Measurements from ENCODE around the gene MEIS2.

MEIS2 gene

GRCh38 chr15:36959746-36960145 is 140.6 kb downstream of the MEIS2 start:
- no peak for DNase-seq

- no peak for DNase-seq
Measured at GRCh38 chr15:36958606-36959005, 141.7 kb downstream of the MEIS2 start.

GRCh38 chr15:36954486-36954885 is 145.9 kb downstream of the MEIS2 start:
- no peak for DNase-seq

DNA sequence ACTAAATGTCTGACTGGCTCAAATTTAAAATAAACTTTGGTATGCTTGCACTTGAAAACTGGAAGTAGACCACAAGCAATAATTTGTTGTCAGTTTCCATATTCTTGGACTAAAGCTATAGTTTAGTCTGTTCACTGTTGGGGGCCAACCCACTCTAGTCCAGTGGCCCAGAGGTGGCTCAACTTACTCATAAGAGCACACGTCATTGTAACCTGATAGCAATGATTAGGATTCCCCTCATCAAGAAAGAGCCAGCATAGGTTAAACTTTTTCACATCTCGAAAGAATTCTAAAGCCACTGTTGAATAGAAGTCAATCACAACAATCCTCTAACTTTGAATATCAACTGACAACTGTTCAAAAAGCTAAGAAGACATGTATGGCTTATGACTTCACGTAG is 147.0 kb downstream of the MEIS2 start:
- no peak for DNase-seq

- DNase-seq, result no peak
Measured at GRCh38 chr15:36951731-36952247, 148.6 kb downstream of the MEIS2 start.

- DNase-seq, result no peak
Measured at GRCh38 chr15:36950371-36950770, 150.0 kb downstream of the MEIS2 start.

- DNase-seq, result no peak
Measured at GRCh38 chr15:36948982-36949381, 151.4 kb downstream of the MEIS2 start.

- DNase-seq, result no peak
Measured at GRCh38 chr15:36947035-36947719, 153.2 kb downstream of the MEIS2 start.

- no peak for DNase-seq
Measured at GRCh38 chr15:36944442-36944841, 155.9 kb downstream of the MEIS2 start.

DNA sequence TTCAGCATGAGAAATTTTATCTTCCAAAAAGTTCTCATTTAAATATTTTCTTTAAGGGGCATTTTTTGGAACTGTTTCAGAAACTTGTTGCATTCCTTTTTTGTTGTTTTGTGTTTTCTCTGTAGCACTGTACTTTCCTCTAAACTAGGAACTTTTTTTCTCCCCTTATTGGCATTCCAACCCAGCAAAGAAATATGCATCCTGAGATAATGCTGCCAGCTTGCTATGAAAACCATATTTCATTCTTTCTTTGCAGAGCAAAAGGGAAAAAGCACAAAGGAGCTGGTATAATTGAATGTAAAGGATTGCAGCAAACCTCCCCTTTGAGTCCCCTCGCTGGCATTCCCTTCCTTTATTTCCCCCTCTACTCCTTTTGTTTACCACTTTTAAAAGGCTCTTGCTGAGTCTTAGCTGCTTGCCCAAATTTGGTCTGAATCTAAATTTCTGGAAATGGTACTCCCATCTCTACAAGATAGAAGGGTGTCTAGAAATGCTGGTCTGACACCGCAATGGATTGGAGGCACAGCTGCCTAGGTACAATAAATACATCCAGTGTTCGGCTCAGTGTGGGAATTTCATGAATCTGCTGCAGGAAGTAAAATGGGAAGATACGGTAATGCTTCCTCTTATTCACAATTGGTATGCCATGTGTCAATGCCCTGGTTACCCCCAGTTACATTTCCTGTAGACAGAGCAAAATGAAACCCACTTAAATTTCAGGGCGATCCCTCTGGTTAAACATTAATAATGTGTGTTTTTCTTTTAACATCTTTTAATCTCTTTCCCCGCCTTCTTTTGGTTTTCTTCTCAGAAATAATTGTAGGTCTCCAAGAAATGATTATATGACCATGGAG is 156.6 kb downstream of the MEIS2 start:
- DNase-seq, result no peak

DNA sequence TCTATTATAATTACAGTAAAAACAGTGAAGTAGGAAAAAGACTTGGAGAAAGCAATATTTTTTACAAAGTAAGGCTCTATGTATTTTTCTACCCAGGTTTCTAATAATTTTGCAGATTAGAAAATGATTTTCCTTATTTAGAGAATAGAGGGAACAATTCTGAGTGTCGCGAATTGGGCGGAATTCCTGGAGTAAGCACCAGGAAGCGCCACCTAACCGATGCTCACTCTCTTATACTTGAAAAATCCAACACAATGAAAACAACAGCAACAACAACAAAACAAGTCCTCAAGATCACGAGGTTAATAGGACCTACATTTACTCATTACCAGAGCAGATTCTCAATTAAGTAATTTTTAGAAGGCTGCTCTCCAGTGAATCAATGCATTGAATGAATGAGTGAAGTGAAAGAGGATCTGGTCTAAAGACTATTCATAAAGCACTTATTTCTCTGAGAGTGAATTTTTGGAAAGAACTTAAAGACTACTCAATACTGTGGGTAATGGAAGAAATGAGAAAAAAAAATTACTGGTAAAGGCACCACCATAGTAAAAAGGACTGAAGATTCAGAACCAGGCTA is 158.0 kb downstream of the MEIS2 start:
- no peak for DNase-seq

DNA sequence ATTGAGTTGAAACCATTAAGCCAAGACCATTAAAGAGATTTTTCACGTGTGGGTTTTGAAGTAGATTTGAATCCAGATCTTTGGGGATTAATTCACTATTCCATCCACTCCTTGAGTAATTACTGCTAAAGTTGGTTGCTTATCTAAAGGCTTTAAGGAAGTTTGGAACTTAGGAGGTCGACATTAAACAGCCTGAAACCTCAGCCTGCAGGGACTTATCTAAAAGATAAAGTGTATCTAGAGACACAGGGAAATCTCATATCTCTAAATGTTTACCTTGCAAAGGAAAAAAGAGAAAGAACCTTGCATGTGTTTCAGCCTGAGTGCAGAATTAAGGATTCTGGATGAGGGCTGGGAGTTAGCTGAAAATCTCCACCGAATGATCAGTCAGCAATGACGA is 158.6 kb downstream of the MEIS2 start:
- DNase-seq, result no peak

DNA sequence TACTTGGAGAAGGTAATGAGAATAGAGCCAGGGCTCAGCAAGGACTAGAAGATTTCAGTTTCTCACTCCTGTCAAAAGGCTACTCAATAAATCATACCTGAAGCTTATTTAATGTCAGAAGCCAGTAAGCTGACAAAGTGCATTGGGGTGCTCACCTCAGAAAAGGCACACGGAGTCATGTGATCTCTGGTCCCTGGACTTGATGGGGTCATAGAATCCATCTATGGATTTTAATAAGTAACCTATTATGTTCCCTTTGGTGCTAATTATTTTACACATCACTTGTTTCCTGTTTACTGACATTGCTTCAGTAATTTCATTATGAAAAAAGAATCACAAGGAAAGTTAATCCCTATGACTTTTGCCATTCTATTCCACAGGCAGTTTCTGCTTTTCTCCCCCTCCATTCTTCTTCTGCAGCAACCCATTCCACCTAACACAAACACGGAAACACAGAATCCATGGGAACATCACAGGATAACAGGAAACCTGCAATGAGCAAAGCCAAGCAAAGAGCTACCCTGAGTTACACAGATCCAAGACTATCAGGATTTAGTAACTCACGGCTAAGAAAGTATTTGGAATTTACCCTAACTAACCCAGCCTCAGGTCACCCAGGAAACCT is 159.6 kb downstream of the MEIS2 start:
- no peak for DNase-seq

DNA sequence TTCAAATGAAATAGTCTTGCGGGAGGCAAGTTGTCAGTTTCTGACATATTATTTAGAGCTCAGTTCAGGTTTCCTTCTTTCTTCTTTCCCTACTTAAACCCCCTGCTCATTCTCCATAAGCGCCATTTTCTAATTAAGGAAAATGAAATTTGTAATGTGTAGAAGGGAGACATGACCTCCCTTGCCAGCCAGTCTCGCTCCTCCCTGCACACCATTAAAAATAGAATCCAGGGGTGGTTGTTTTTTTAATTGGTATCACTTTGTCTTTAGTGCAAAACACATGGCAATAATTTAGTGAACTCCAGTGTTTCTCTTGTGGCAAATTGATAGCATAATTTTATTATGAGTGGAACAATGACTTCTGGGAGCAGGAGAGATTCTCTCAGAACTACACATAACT is 160.1 kb downstream of the MEIS2 start:
- DNase-seq, result no peak

- DNase-seq, result no peak
Measured at GRCh38 chr15:36938764-36939163, 161.6 kb downstream of the MEIS2 start.

DNA sequence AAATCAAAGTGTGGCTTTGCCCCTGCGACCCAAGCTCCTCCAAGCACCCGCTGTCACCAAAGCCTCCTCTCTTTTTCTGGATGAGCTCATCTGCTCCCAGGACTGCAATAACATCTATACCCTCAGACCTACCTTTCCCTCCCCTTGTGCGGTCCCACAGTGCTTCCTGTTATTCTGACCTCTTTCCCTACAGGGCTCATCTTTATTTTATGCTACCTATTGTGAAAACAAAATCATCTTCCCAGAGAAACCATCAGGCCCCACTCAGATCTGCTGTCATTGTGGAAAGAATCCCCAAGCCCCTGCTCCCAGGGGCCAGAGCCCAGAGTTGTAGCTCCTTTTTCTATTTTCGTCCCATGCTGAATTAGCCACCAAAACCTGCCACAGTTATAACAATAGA is 162.2 kb downstream of the MEIS2 start:
- no peak for DNase-seq

- no peak for DNase-seq
Measured at GRCh38 chr15:36936613-36937012, 163.7 kb downstream of the MEIS2 start.

GRCh38 chr15:36933255-36933990 is 166.9 kb downstream of the MEIS2 start:
- no peak for DNase-seq

DNA sequence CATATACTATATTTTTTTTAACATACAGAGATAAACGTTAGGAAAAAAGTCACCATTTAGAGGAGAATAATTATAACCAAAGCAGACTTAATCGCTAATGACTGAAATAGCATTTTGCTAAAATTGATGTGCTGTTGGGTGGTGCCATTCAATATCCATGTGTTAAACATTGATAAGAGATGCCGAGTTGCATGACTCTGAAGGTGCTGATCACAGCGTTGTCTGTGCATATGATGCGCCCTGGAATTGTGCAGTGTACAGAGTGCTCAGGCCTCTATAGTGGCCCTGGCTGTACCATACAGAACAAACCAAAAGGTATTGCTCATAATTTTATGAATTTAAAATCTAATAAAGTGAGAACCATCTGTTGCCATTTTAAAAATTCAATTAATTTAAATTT is 168.3 kb downstream of the MEIS2 start:
- DNase-seq, result no peak

DNA sequence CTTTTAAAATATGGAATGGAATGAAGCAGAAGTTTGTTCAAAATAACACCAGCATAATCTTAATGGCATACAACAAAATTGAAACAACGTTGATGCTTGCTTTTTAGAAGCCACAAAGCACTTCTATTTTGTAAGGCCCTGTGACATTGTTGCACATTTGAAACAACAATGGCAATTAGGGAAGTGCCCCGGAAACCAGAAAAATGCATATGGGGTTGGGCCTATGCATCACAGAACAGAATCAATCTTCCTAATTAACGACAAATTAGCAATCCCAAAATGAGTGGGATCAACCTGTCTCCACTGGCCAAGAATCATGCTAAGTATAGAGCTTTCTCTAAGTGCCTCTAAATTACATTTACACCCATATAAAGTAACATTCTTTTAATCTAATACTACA is 168.9 kb downstream of the MEIS2 start:
- DNase-seq, result no peak

DNA sequence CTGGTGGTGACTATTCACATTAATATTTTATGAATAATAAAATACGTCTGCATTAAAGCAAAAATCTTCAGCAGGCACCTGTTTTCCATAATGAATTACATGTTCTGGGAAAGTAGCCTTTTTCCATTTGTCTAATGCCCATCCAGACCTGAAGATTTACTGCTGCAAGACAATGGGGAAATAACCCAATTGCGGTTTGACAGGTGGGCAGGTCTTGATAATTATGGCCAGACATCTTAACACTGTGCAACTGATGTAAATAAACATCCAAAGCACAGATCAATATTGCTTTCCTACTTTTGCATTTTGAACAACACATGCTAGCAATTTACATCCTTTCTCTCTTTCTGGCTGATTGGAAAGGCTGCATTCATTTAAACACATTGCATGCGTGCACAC is 173.9 kb downstream of the MEIS2 start:
- DNase-seq, result no peak

DNA sequence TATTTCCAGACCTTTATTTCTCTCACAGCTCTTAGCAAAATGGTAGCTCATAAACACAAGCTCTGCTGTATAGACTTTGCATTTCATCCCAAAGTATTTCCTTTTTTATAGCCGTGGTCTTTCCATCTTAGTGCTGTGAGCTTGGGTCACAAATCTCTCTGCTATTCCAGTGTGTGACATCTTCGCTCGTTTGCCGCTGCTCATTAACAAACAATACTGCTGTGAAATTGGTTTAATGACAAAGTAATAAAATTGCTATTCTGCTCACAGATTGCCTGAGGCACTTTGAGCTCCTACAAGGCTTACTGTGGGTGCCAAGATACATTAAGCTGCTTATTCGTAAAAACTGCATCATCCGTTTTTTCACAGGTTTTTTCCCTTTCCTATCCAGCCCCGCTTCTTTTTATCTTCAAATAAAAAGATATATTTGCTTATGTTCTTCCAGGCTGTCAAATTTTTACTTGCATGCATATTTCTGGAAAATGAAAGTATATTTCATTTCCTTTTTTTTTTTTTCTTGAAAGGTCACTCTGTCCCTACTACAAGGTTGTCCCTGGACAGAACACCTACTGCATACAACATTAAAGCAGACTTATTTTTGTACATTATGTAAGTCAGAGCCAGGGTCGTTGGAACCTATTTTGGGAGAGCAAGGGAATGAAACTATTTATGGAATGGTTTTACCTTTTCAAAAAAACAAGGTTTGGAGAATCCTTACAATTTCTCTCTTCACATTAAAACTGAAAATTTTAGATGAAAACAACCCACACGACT is 174.5 kb downstream of the MEIS2 start:
- no peak for DNase-seq

All from SW 1271 (cell line).